CD4-positive, alpha-beta T cell treated with Interleukin-15 for 1 hour (primary cell): ENCODE measurements around the gene UBA5.

Experiments
- DNase-seq: peaks from one replicate; pipeline ENCODE4 v3.0.0-alpha.2; 2020

The UBA5 gene

GRCh38 chr3:132654721-132655120 lies 5.4 kb upstream of the UBA5 start:
- no peak for DNase-seq

GRCh38 chr3:132655471-132655870 lies 4.7 kb upstream of the UBA5 start:
- DNase-seq, result no peak

GRCh38 chr3:132657869-132658747 lies 2.0 kb upstream of the UBA5 start:
- DNase-seq, result no peak

- DNase-seq, result no peak
Measured at GRCh38 chr3:132659000-132659364, 1.1 kb upstream of the UBA5 start.

- DNase-seq, result peak; percentile 26
Measured at GRCh38 chr3:132659365-132660051, 621 bp upstream of the UBA5 start, which contains the start of gene ACAD11. Gene ACAD11 (minus strand): TSS chr3:132659809. CDS start chr3:132659751, 58 bp downstream.

GRCh38 chr3:132660811-132661070 lies 612 bp downstream of the UBA5 start:
- no peak for DNase-seq

GRCh38 chr3:132661101-132661500 lies 972 bp downstream of the UBA5 start:
- DNase-seq, result no peak

DNA sequence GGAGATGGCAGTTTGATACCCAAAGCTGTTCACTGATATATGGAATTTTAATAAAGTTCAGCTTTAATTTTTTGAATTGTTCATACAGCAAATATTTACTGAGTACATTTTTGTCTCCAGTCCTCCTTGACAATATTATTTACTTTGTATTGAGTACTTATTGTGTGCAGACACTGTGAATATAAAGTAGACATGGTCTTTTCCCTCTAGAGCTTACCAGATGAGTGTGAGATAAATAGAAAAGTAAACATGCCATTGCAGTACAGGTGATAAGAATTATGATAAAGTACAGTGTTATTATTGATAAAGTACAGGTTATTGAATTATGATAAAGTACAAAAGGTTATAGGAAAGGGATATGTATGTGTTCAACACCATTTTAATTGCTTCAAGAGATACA lies 2.1 kb downstream of the UBA5 start:
- no peak for DNase-seq

GRCh38 chr3:132665230-132665745 lies 5.2 kb downstream of the UBA5 start:
- no peak for DNase-seq

DNA sequence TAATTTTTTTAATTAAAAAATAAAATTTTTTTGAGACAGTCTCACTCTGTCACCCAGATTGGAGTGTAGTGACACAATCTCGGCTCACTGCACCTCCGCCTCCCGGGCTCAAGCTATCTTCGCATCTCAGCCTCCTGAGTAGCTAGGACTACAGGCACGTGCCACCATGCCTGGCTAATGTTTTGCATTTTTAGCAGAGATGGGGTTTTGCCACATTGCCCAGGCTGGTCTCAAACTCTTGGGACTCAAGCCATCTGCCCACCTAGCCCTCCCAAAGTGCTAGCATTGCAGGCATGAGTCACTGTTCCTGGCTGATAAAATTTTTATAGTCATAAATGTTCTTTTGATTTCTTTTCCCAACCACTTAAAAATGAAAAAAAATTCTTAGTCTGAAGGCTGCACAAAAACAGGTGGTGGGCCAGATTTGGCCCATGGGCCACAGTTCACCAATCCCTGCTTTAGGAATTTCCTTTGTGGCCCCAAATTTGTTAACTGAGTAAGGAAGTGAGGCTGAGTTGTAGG lies 9.2 kb downstream of the UBA5 start:
- no peak for DNase-seq

DNA sequence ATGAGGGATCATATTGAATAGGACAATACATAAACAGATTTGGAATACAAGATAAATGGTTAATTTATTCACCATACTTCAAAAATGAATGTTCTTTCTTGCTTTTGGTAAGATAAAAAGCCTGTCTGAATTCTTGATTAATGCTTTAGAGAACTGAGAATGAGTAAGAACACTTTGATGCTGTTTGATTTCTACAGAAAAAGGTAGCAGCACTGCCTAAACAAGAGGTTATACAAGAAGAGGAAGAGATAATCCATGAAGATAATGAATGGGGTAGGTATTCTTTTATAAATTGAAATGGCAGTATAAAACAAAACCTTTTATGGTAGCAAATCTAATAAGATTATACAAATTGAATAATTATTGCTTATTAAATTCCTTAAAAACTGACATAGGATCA lies 15.3 kb downstream of the UBA5 start:
- no peak for DNase-seq

- DNase-seq, result no peak
Measured at GRCh38 chr3:132679911-132680310, 19.8 kb downstream of the UBA5 start.

GRCh38 chr3:132681421-132681820 lies 21.3 kb downstream of the UBA5 start:
- no peak for DNase-seq

DNA sequence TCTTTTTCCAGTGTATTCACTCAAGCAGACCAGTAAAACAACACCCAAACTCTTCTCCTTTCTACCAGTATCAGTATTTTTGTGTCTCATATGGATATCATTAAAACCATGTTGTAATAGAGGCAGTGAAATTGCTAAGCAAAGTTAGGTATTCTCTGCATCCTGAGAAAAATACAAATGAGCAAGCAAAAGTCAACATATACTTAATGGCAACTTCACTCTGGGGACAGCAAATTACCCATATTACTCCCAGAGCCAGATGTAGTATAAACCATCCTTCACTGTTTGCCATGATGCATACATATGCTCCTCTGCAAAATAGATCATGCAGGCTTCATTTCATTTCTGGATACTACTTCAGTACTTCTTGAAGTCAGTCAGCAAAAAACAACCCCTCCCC lies 22.1 kb downstream of the UBA5 start:
- no peak for DNase-seq

DNA sequence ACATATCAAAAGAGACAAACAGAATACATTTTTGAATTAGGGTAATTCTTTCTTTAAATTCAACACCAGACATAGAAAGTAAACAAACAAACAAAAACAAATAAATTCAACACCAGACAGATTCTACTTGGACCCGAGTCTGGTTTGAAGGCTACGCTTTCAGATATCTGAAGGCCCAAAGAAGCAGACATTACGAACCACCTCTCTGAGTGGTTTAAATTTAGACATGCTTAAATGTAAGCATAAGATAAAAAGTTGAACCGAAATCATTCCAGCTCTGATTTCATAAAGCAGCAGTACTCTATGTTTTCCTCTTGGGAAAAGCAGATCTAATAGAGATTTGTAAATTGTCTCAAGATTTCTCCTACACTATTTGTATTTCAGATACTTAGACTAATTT lies 29.9 kb downstream of the UBA5 start:
- DNase-seq, result no peak

GRCh38 chr3:132694991-132695390 lies 34.9 kb downstream of the UBA5 start:
- DNase-seq, result no peak

DNA sequence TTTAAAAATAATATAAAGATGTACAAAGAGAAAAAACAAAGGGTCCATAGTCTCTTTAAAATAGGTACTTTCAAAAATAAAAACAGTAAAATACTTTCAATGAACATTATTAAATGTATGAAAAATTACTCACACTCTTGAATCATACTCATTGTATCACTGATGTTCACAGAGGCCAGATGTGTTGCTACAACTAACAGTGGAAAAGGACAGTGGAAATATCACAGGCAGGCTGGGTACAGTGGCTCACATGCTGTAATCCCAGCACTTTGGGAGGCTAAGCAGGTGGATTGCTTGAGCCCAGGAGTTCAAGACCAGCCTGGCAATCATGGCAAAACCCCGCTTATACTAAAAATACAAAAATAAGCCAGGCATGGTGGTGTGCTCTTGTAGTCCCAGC lies 35.3 kb downstream of the UBA5 start:
- no peak for DNase-seq

DNA sequence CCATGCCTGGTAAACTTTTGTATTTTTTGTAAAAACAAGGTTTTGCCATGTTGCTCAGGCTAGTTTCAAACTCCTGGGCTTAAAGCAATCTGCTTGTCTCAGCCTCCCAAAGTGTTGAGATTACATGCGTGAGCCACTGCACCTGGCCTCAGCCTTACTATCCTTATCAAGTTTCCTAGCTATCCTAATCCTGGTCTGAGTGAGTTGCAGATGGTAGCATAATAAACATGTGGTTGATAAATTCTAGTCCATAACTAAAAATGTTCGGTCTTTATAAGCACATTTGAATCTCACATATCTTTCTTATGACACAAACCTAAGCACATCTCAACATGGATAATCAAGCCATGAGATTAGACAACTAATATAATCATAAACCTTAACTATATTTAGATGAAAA lies 43.6 kb downstream of the UBA5 start:
- no peak for DNase-seq

DNA sequence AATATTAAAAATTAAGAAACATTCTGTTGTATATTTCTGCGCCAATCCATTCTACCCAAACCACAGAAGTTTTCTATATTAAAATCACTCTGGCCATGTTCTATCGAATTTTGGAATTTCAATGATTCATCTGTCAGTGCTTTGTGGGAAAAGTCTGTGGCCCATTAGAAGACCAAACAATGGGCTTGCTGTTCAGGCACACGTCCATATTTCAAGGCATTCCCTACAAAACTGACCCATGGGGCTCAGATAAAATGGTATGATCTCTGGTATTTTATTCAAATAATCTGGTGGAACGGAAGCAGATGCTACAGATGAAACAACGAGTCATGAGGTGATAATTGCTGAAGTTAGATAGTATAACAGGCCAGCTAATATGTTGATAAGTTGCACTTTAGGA lies 49.6 kb downstream of the UBA5 start:
- no peak for DNase-seq

GRCh38 chr3:132710311-132710710 lies 50.2 kb downstream of the UBA5 start:
- DNase-seq, result no peak

GRCh38 chr3:132713977-132714727 lies 54.0 kb downstream of the UBA5 start:
- no peak for DNase-seq

- no peak for DNase-seq
Measured at GRCh38 chr3:132716372-132716771, 56.2 kb downstream of the UBA5 start.

DNA sequence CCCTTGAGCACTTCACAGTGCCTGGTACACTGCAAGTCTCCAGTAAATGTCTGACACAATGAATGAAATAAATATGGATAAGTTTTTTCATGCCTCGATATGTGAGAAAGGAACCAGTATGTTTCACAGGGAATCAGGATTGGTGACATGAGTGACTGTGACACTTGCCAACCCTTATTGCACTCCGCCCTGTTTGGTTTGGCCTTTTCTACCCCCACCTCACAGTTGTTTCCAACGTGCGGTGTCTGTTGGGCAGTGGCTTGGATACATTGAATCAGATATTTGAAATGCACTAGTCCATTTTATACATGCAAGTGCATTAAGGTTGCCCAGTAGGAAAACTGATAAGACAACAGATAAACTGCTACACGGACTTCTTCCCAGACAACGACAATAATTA lies 60.1 kb downstream of the UBA5 start:
- DNase-seq, result no peak
